ENCODE data around the gene RALA. TPM values are rescaled to one million over a fixed set of nuclear protein-coding genes. Genes with fewer than 3 reads are reported as not detected.

The RALA gene
- total RNA-seq, 1 experiment from 2014 or later: 36.8 TPM

DNA sequence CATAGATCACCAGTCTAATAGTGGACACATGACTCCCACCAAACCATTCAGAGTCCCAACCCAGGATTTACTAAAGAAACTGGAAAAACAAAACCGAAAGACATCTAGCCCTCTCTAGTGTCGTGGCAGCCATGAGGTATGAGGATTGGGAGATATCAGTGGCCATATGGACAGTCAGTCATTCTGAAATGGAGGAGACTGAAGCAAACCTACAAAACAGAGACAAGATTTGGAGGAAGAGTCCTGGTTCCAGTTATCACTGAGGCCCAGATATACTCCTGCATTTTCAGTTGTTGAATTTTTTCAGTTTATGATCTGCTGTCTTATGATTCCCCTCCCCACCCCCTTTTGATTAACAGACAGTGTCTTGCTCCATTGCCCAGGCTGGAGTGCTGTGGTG is 9.1 kb upstream of the RALA start:
- Histone ChIP-seq H3K27me3 (ENCODE audit: insufficient read depth, low read depth) (no peaks in the 10 kb centered on the region), H4K20me1 (ENCODE audit: insufficient read depth) (no peaks in the 10 kb centered on the region), H3F3A (ENCODE audit: insufficient read depth, low read depth) (no peaks in the 10 kb centered on the region), H3K9me2 (ENCODE audit: insufficient read depth) (no peaks in the 10 kb centered on the region; the same call in 1 of the 2 replicates), H3K9me3 (ENCODE audit: insufficient read depth, low read depth) (no peaks in the 10 kb centered on the region; the same call in 1 of the 2 replicates), H3K27ac (no peak overlapping the region), H3K36me3 (ENCODE audit: low read depth) (no peaks in the 10 kb centered on the region), H2AFZ (no peak overlapping the region), H3K4me3 (no peak overlapping the region), H3K79me2 (ENCODE audit: low read depth) (no peaks in the 10 kb centered on the region), H3K4me2 (no peak overlapping the region), H3K4me1 (replicated peaks; ENCODE audit: insufficient read depth) (no peaks in the 10 kb centered on the region)
- ChIA-PET POLR2A (ENCODE audit: unreplicated experiment) (interaction anchor here (0.7 kb wide), 1 partner anchor 9 kb away, joined by 6 read pairs; no protein-coding TSS in a partner anchor), CTCF (no interaction called here)
- intact Hi-C loops (cut with micrococcal nuclease; ENCODE audit: unreplicated experiment): no loop called here
- TF ChIP-seq, protein P1, sequence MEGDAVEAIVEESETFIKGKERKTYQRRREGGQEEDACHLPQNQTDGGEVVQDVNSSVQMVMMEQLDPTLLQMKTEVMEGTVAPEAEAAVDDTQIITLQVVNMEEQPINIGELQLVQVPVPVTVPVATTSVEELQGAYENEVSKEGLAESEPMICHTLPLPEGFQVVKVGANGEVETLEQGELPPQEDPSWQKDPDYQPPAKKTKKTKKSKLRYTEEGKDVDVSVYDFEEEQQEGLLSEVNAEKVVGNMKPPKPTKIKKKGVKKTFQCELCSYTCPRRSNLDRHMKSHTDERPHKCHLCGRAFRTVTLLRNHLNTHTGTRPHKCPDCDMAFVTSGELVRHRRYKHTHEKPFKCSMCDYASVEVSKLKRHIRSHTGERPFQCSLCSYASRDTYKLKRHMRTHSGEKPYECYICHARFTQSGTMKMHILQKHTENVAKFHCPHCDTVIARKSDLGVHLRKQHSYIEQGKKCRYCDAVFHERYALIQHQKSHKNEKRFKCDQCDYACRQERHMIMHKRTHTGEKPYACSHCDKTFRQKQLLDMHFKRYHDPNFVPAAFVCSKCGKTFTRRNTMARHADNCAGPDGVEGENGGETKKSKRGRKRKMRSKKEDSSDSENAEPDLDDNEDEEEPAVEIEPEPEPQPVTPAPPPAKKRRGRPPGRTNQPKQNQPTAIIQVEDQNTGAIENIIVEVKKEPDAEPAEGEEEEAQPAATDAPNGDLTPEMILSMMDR (conservative IDR thresholded peaks at IDR 0.05): no peak
- no peak for TF ChIP-seq EZH2 (IDR thresholded peaks at IDR 0.05; ENCODE audit: low read depth)
- DNase-seq: no peak
- BruUV-seq (replicated peaks): no TSS peak

DNA sequence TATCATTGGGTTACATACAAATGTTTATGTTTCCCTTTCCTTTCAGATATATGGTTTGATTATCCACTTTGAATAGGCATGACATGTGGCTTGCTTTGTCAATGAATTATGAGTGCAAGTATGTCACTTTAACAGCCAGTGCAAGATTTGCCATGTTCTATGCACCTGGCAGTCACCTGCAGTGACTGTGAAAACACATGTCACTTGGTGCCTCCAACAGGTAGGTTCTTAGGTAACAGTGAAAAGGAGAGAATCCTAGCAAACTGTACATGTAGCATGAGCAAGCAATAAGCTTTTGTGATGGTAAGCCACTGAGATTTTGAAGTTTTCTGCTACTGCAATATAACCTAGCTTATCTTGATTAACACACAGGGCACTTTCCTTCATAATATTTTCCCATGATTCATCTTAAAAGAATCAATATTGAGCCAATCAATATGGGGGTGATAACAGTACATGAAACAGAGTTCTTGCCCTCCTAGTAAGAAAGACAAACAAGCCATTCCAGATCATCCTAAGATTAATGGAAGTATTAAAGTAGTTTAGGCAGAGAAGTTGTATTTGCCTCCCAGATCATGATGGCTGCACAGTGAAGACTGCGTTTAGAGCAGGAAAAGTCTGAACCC is 7.9 kb upstream of the RALA start:
- no peaks in the 10 kb centered on the region for H3K79me2 ChIP-seq (ENCODE audit: low read depth)
- H3K4me2 ChIP-seq: no peak overlapping the region
- no TSS peak for BruUV-seq (replicated peaks)
- no peaks in the 10 kb centered on the region; the same call in 1 of the 2 replicates for H3K9me3 ChIP-seq (ENCODE audit: insufficient read depth, low read depth)
- no peak for TF ChIP-seq EZH2 (IDR thresholded peaks at IDR 0.05; ENCODE audit: low read depth)
- no peaks in the 10 kb centered on the region for H3F3A ChIP-seq (ENCODE audit: insufficient read depth, low read depth)
- H3K4me3 ChIP-seq: no peak overlapping the region
- DNase-seq: no peak
- no peaks in the 10 kb centered on the region; the same call in 1 of the 2 replicates for H3K9me2 ChIP-seq (ENCODE audit: insufficient read depth)
- H2AFZ ChIP-seq: no peak overlapping the region
- no peak overlapping the region for H3K27ac ChIP-seq
- H3K27me3 ChIP-seq (ENCODE audit: insufficient read depth, low read depth): no peaks in the 10 kb centered on the region
- CTCF ChIA-PET: no interaction called here
- H3K36me3 ChIP-seq (ENCODE audit: low read depth): no peaks in the 10 kb centered on the region
- H4K20me1 ChIP-seq (ENCODE audit: insufficient read depth): no peaks in the 10 kb centered on the region
- intact Hi-C loops (cut with micrococcal nuclease; ENCODE audit: unreplicated experiment): no loop called here
- POLR2A ChIA-PET (ENCODE audit: unreplicated experiment): interaction anchor here (0.5 kb wide), 1 partner anchor 11 kb away, joined by 4 read pairs; no protein-coding TSS in a partner anchor
- H3K4me1 ChIP-seq (replicated peaks; ENCODE audit: insufficient read depth): no peaks in the 10 kb centered on the region

DNA sequence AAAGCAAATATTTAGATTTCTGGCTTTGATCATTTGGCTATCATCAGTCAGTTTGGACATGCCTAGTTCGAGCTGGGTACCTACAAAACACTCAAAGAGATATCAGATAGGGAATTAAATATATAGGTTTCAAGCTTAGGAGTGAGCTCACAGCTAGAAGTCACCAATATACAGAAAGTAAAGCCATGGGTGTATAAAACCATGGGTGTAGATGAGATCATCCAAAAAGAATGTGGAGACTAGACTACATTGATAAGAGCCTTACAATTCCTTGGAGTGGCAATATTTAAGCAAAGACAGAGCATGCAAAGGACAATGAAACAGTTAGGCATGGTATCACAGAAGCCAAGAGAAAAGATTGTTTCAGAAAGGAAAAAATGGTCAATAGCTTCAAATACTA is 7.2 kb upstream of the RALA start:
- no peaks in the 10 kb centered on the region for H4K20me1 ChIP-seq (ENCODE audit: insufficient read depth)
- H3K4me1 ChIP-seq (replicated peaks; ENCODE audit: insufficient read depth): no peaks in the 10 kb centered on the region
- intact Hi-C loops (cut with micrococcal nuclease; ENCODE audit: unreplicated experiment): no loop called here
- H3K79me2 ChIP-seq (ENCODE audit: low read depth): no peaks in the 10 kb centered on the region
- H3K27me3 ChIP-seq (ENCODE audit: insufficient read depth, low read depth): no peaks in the 10 kb centered on the region
- H3K4me3 ChIP-seq: no peak overlapping the region
- H3K27ac ChIP-seq: no peak overlapping the region
- H3F3A ChIP-seq (ENCODE audit: insufficient read depth, low read depth): no peaks in the 10 kb centered on the region
- TF ChIP-seq, protein P1 (conservative IDR thresholded peaks at IDR 0.05): no peak
- no peak for TF ChIP-seq EZH2 (IDR thresholded peaks at IDR 0.05; ENCODE audit: low read depth)
- POLR2A ChIA-PET (ENCODE audit: unreplicated experiment): interaction anchor here (0.5 kb wide), 1 partner anchor 10 kb away, joined by 4 read pairs; no protein-coding TSS in a partner anchor
- H3K9me3 ChIP-seq (ENCODE audit: insufficient read depth, low read depth): no peaks in the 10 kb centered on the region; the same call in 1 of the 2 replicates
- H3K4me2 ChIP-seq: no peak overlapping the region
- H2AFZ ChIP-seq: no peak overlapping the region
- DNase-seq: peak in 1 of 2 experiments; percentile 48
- CTCF ChIA-PET: no interaction called here
- no TSS peak for BruUV-seq (replicated peaks)
- H3K36me3 ChIP-seq (ENCODE audit: low read depth): no peaks in the 10 kb centered on the region
- H3K9me2 ChIP-seq (ENCODE audit: insufficient read depth): no peaks in the 10 kb centered on the region; the same call in 1 of the 2 replicates
